ENCODE results near the gene HECTD1.
"Not testable (repeated sequence)": the region's sequence is repeated elsewhere in the genome, so short reads cannot be mapped to it uniquely, and the experiment has no call there.

HECTD1 gene

DNA sequence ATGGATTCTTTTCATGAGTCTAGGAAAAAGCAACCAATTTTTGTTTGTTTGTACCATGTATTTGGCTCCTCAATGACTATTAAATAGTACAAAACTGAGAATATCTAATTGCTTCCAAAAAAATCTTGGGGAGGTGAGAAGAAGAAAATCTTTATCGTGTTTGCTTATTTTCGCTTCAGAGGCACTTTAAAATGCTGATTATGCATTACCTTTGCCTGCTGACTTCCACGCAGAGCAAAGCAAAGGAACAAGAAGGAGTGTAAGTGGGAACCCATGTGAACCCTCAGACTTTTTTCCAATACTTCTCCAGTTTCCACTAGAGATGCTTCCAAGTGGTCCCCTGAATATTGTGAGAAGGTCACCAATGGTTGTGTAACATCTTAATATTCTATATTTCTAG lies 138.2 kb downstream of the HECTD1 start:
- no peak for TF ChIP-seq POLR2AphosphoS5 (IDR thresholded peaks at IDR 0.05; ENCODE audit: low read depth)
- TF ChIP-seq, protein P1, sequence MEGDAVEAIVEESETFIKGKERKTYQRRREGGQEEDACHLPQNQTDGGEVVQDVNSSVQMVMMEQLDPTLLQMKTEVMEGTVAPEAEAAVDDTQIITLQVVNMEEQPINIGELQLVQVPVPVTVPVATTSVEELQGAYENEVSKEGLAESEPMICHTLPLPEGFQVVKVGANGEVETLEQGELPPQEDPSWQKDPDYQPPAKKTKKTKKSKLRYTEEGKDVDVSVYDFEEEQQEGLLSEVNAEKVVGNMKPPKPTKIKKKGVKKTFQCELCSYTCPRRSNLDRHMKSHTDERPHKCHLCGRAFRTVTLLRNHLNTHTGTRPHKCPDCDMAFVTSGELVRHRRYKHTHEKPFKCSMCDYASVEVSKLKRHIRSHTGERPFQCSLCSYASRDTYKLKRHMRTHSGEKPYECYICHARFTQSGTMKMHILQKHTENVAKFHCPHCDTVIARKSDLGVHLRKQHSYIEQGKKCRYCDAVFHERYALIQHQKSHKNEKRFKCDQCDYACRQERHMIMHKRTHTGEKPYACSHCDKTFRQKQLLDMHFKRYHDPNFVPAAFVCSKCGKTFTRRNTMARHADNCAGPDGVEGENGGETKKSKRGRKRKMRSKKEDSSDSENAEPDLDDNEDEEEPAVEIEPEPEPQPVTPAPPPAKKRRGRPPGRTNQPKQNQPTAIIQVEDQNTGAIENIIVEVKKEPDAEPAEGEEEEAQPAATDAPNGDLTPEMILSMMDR (IDR thresholded peaks at IDR 0.05; ENCODE audit: insufficient read depth, low read length) = no peak
- no peak for TF ChIP-seq GABPA (IDR thresholded peaks at IDR 0.05; ENCODE audit: low read depth)
- TF ChIP-seq, protein P2, sequence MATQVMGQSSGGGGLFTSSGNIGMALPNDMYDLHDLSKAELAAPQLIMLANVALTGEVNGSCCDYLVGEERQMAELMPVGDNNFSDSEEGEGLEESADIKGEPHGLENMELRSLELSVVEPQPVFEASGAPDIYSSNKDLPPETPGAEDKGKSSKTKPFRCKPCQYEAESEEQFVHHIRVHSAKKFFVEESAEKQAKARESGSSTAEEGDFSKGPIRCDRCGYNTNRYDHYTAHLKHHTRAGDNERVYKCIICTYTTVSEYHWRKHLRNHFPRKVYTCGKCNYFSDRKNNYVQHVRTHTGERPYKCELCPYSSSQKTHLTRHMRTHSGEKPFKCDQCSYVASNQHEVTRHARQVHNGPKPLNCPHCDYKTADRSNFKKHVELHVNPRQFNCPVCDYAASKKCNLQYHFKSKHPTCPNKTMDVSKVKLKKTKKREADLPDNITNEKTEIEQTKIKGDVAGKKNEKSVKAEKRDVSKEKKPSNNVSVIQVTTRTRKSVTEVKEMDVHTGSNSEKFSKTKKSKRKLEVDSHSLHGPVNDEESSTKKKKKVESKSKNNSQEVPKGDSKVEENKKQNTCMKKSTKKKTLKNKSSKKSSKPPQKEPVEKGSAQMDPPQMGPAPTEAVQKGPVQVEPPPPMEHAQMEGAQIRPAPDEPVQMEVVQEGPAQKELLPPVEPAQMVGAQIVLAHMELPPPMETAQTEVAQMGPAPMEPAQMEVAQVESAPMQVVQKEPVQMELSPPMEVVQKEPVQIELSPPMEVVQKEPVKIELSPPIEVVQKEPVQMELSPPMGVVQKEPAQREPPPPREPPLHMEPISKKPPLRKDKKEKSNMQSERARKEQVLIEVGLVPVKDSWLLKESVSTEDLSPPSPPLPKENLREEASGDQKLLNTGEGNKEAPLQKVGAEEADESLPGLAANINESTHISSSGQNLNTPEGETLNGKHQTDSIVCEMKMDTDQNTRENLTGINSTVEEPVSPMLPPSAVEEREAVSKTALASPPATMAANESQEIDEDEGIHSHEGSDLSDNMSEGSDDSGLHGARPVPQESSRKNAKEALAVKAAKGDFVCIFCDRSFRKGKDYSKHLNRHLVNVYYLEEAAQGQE (IDR thresholded peaks at IDR 0.05; ENCODE audit: insufficient replicate concordance, low read depth) = no peak
- TF ChIP-seq SPI1 (IDR thresholded peaks at IDR 0.05; ENCODE audit: borderline replicate concordance, low read depth) = no peak
- H3K27ac ChIP-seq (replicated peaks) = no peak overlapping the region
- H3K4me3 ChIP-seq (replicated peaks; ENCODE audit: insufficient read depth, low read length) = no peak overlapping the region
- no peak for DNase-seq (ENCODE audit: low read depth in 1 of 2, low spot score in 1 of 2)
- H3K27me3 ChIP-seq (ENCODE audit: insufficient read depth, poor library complexity, severe bottlenecking) = no peaks in the 10 kb centered on the region

DNA sequence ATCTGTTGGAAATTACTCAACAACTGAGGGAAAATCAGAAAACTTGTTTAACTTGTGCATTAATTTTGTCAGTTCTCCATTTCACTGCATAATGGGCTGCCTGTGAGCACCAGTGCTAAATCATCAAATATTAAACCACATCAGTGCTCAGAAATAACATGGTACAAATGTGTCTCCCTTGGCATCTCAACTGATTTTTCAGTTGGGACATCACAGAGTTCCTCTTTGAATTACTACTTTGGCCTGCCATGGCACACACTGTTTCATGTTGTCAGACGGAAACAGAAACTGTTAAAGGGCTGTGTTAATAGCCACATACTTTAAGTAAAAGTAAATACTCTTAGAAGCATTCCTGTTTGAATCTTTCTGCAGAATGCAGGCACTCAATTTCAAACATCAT lies 139.4 kb downstream of the HECTD1 start:
- peak; percentile 13 to 65 for DNase-seq (ENCODE audit: low read depth in 1 of 2, low spot score in 1 of 2)
- H3K27ac ChIP-seq (replicated peaks) = peak overlapping the region; percentile 12; the same call in 1 of the 2 replicates
- peak; percentile 86; the same call in 1 of the 2 replicates for TF ChIP-seq SPI1 (IDR thresholded peaks at IDR 0.05; ENCODE audit: borderline replicate concordance, low read depth)
- TF ChIP-seq GABPA (IDR thresholded peaks at IDR 0.05; ENCODE audit: low read depth) = no peak; the same call in 1 of the 2 replicates
- TF ChIP-seq POLR2AphosphoS5 (IDR thresholded peaks at IDR 0.05; ENCODE audit: low read depth) = no peak
- no peak overlapping the region for H3K4me3 ChIP-seq (replicated peaks; ENCODE audit: insufficient read depth, low read length)
- H3K27me3 ChIP-seq (ENCODE audit: insufficient read depth, poor library complexity, severe bottlenecking) = no peaks in the 10 kb centered on the region

DNA sequence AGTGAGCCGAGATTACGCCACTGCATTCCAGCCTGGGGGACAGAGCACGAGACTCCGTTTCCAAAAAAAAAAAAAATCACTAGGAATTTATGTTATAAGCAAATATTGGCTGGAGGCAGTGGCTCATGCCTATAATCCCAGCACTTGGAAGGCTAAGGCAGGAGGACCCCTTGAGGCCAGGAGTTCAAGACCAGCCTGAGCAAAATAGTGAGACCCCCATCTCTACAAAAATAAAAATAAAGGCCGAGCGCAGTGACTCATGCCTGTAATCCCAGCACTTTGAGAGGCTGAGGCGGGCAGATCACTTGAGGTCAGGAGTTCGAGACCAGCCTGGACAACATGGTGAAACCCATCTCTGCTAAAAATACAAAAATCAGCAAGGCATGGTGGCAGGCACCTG lies 144.7 kb downstream of the HECTD1 start:
- H3K4me3 ChIP-seq (replicated peaks; ENCODE audit: insufficient read depth, low read length); H3K27me3 ChIP-seq (ENCODE audit: insufficient read depth, poor library complexity, severe bottlenecking); H3K27ac ChIP-seq (replicated peaks); DNase-seq (ENCODE audit: low read depth in 1 of 2, low spot score in 1 of 2): not testable (repeated sequence)

DNA sequence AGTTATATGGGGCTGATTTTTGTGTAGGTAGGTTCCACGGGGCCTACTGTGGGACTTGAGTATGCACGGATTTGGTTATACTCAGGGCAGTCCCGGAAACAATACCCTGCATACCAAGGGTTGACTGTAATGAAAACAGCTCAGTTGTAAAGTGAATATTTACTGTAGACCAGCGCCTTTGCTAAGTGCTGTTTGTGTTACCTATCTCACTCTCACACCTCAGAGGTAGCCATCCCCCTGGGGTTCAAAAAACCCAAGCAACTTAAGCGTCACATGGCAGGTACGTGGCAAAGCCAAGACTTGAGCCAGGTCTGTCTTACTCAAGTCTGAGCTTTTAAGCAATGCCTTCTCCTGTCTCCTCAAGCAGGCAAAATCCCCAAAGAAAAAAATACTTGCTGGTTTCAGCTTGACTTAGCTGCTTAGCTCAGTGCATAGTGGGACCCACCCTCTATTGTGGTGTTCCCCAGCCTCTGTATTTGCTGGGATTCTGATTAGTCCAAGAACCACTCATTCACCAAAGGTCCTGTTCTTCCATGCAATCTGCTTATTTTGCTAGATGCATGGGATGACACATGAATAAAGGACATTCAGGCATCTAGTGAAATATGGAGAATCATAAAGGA lies 147.2 kb downstream of the HECTD1 start:
- Histone ChIP-seq H3K4me3 (replicated peaks; ENCODE audit: insufficient read depth, low read length) (no peak overlapping the region), H3K27me3 (ENCODE audit: insufficient read depth, poor library complexity, severe bottlenecking) (no peaks in the 10 kb centered on the region), H3K27ac (replicated peaks) (no peak overlapping the region)
- TF ChIP-seq, protein P2 (IDR thresholded peaks at IDR 0.05; ENCODE audit: insufficient replicate concordance, low read depth) = no peak
- TF ChIP-seq SPI1 (IDR thresholded peaks at IDR 0.05; ENCODE audit: borderline replicate concordance, low read depth) (no peak), GABPA (IDR thresholded peaks at IDR 0.05; ENCODE audit: low read depth) (no peak)
- TF ChIP-seq, protein P1 (IDR thresholded peaks at IDR 0.05; ENCODE audit: insufficient read depth, low read length) = no peak
- DNase-seq (ENCODE audit: low read depth in 1 of 2, low spot score in 1 of 2) = no peak

All from HL-60 (cell line).